GM12878 (cell line): ENCODE data around the gene HNRNPA0.

Experiments used
- CREB1 ChIP-seq: IDR thresholded peaks from 2 replicates; pipeline ENCODE4 v1.6.1; 2012; ENCODE audit warnings: low read depth, mild to moderate bottlenecking, inconsistent platforms
- NR2C1 ChIP-seq: fragments of 450-650 bp; IDR thresholded peaks from 2 replicates; pipeline ENCODE4 v1.6.1; 2017; ENCODE audit warnings: antibody characterized with exemption, mild to moderate bottlenecking, moderate library complexity
- POLR2AphosphoS5 ChIP-seq: IDR thresholded peaks from 2 replicates; pipeline ENCODE4 v1.6.1; 2011; ENCODE audit warnings: mild to moderate bottlenecking, low read length, inconsistent platforms
- SMC3 ChIP-seq: IDR thresholded peaks from 2 replicates; pipeline ENCODE4 v1.6.1; 2011; ENCODE audit warnings: low read length, improper control_type of control experiment, borderline replicate concordance
- SPI1 ChIP-seq: IDR thresholded peaks from 2 replicates; pipeline ENCODE4 v1.6.1; 2011; ENCODE audit warnings: low read depth, mild to moderate bottlenecking, low read length, moderate library complexity, borderline replicate concordance; ENCODE audit not compliant: insufficient read depth
- TBL1XR1 ChIP-seq: IDR thresholded peaks from 2 replicates; pipeline ENCODE4 v1.6.1; 2012; ENCODE audit warnings: low read depth, low read length, improper control_type of control experiment
- TF ChIP-seq, protein P1 (sequence below), 3 experiments: IDR thresholded peaks in 2 of 3; conservative IDR thresholded peaks in 1 of 3; 2 replicates each; pipeline ENCODE4 v1.5.1; 2011; ENCODE audit warnings: low read depth in 3 of 3, low read length in 3 of 3, mild to moderate bottlenecking in 3 of 3, control low read depth in 2 of 3, moderate library complexity in 2 of 3, inconsistent platforms in 1 of 3, mixed read lengths in 1 of 3; ENCODE audit not compliant: control insufficient read depth in 2 of 3, insufficient read depth in 1 of 3; ENCODE audit errors: extremely low read depth in 1 of 3
- TF ChIP-seq, protein P2 (sequence below): IDR thresholded peaks from 2 replicates; pipeline ENCODE4 v1.6.1; 2012; ENCODE audit warnings: low read length, inconsistent platforms

DNA sequence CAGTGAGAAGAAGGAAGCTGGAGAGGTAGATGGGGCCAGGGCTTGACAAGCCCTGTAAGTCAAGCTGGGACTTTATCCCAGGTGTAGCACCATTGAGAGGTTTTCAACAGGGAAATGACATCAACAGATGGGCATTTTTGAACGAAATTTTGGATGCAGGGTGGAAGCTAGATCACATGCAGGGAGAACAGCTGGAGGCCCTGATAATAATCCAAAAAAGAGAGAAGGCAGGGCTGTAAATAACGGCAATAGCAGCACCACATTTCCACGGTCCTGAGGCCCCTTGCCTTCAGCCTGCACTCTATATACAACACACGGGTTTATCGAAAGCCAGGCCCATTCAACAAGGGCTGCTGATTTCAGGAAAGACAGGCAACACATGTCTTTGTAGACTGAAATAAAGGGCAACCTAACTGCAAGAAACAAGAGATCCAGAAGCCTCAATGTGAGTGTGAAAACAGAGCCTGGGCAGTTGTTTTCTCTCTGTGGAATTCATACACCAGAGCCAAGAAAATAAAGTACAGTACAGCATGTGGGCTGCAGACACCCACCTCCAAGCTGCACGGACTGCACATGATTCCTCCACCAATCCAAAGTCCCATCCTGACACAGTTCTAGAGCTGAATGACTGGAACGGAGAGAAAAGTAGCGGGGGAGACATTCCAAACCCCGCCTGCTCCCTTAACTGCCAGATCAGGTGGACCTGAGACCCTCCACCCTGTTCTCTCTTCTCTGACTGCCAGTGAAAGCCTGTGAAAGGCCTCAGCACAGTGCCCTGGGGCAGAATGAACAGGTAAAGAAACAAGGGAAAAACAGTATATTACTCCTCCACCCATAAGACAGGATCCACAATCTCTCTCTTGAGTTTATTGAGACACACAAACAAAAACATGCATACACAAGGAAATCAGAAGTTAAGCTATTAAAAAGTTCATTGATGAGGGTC lies 54.6 kb downstream of the HNRNPA0 start:
- TF ChIP-seq, protein P1, sequence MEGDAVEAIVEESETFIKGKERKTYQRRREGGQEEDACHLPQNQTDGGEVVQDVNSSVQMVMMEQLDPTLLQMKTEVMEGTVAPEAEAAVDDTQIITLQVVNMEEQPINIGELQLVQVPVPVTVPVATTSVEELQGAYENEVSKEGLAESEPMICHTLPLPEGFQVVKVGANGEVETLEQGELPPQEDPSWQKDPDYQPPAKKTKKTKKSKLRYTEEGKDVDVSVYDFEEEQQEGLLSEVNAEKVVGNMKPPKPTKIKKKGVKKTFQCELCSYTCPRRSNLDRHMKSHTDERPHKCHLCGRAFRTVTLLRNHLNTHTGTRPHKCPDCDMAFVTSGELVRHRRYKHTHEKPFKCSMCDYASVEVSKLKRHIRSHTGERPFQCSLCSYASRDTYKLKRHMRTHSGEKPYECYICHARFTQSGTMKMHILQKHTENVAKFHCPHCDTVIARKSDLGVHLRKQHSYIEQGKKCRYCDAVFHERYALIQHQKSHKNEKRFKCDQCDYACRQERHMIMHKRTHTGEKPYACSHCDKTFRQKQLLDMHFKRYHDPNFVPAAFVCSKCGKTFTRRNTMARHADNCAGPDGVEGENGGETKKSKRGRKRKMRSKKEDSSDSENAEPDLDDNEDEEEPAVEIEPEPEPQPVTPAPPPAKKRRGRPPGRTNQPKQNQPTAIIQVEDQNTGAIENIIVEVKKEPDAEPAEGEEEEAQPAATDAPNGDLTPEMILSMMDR (IDR thresholded peaks at IDR 0.05 in 2 of 3, conservative IDR thresholded peaks at IDR 0.05 in 1 of 3; ENCODE audit: control insufficient read depth in 2 of 3, extremely low read depth in 1 of 3, insufficient read depth in 1 of 3, low read depth in 3 of 3, low read length in 3 of 3): no peak
- TF ChIP-seq TBL1XR1: no peak
- TF ChIP-seq NR2C1: no peak
- no peak for TF ChIP-seq CREB1
- TF ChIP-seq SMC3: no peak
- TF ChIP-seq, protein P2, sequence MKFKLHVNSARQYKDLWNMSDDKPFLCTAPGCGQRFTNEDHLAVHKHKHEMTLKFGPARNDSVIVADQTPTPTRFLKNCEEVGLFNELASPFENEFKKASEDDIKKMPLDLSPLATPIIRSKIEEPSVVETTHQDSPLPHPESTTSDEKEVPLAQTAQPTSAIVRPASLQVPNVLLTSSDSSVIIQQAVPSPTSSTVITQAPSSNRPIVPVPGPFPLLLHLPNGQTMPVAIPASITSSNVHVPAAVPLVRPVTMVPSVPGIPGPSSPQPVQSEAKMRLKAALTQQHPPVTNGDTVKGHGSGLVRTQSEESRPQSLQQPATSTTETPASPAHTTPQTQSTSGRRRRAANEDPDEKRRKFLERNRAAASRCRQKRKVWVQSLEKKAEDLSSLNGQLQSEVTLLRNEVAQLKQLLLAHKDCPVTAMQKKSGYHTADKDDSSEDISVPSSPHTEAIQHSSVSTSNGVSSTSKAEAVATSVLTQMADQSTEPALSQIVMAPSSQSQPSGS: no peak
- no peak for TF ChIP-seq POLR2AphosphoS5
- TF ChIP-seq SPI1: no peak
